NK-92 treated with Interleukin-12 subunit alpha and Interleukin-12 subunit beta, amount 100 ng/mL, for 24 hours (cell line): Measurements from ENCODE around the gene GHR.
"Not testable (repeated sequence)": the region's sequence is repeated elsewhere in the genome, so short reads cannot be mapped to it uniquely, and the experiment has no call there.

ENCODE experiments used
- DNase-seq: peaks from one replicate; lab custom pipeline; 2025; lab: John Stamatoyannopoulos, UW

Gene GHR

DNA sequence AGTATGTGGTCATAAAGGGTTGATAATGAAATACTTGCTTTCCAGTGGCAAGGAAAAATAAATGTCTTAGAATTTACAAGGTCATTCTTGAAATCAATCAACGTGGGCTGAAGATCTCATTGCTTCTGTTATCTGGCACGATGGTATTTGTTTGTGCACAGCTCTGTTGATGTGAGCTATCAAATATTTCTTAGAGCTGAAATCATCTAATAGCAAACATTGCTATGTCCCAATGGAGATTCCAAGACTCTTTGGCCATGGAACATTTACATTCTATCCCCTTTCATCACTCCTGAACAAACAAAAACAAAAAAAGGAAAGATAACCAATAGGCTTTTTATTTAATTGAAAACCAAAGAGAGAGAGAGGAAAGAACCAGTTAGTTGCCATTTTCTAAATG, 221.9 kb downstream of the GHR start:
- DNase-seq, result no peak

DNA sequence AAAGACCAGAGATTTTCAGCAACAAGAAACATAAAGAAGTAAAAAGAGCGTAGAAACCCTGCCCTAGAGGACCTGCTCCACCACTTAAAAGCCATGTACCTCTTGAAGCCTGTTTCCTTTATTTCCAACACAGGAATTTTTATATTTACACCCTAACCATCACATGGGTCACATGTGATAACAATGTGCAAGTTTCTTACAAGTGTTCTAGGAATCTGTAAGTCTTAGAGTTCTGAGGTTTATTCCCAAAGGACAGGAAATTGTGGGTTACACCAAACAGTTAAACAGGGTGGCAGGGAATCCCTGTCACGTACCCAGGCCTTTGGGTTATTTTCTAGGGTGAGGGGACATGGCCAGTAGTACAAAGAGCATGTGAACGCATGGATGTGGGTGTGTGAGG, 224.8 kb downstream of the GHR start:
- DNase-seq, result no peak

DNA sequence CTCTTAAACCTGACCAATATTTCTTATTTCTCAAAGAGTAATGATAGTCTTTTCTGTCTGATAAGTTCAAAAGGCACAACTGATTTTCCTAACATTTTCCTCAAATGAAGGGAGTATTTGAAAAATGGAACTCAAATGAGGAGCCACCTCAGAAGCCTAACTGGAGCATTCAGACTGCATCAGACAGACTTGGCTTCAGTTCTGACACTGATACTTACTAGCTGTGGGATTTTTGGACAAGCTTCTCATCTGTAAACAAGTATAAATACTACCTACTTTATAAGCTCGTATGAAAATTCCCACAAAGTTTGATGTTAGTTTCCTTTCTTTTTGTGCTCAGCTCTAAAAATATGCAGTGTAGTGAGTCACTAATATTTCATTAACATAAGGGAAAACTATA, 225.7 kb downstream of the GHR start:
- DNase-seq, result no peak

DNA sequence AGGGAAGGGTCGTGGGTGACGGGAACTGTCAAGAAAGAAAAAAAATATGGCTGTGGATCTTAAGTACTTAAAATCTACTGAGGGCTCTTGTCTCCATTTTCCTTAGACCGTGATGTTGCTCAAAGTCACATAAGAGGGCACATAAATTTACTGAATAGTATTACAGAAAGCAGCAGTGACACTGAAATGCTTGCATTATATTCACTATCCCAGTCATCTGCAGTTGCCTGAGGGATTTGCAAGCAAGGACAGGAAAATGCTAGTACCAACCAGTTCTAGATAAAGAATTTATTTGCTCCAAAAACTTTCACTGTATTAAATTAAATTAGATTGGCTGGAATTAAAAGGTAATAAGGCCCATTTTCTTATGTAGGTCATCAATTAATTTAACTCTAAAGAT, 226.8 kb downstream of the GHR start:
- DNase-seq, result no peak

GRCh38 chr5:42653705-42654104, 230.5 kb downstream of the GHR start:
- no peak for DNase-seq

- DNase-seq, result no peak
These were observed 231.4 kb downstream of the GHR start for GRCh38 chr5:42654645-42655044.

DNA sequence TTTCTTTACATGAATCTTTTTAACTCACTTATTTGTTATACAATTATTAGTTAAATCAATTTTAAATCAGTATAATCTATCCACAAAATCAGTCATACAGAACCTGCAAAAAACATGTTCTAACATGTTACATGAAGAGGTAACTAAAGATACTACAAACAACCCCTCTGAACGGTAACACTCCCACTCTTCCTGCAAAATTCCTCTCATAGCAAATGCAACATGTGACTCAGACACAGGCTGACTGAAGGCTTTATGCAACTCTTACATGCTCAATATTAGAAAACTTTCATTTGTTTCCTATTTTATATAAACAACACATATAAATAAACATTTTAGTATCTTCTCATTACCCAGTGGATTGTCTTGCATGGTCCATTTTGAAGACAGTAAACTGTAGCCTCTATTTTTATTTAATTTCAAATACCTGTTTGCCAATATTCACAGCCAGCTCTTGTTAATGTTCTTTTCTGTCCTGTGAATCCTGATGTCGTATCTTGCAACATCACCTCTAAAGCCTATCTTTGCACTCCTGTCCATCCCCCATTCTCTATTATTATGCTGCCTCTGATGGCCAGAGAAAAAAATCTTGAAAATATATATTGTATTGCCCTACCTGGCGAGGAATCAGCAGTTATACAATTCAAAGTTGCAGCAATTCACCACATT, 232.9 kb downstream of the GHR start:
- DNase-seq, result no peak

DNA sequence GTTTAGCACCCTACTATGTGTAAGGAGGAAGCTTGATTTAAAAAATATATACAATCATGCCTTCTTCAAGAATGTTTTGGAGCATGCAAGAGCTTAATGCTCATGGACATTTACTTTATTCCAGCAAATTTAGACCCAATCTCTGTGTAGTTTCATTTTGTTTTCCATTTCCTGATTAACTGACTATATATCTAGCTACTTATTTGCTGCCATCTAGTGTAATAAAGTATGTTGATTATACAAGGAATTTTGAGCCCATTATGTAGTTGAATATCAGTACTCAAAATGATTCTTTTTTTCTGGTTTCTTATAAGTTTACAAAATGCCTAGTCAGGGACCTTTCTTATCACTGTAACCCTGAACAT, 233.4 kb downstream of the GHR start:
- no peak for DNase-seq

GRCh38 chr5:42659869-42660268, 236.6 kb downstream of the GHR start:
- not testable (repeated sequence) for DNase-seq

GRCh38 chr5:42665857-42666256, 242.6 kb downstream of the GHR start:
- DNase-seq, result no peak

GRCh38 chr5:42666869-42667268, 243.6 kb downstream of the GHR start:
- DNase-seq, result no peak

- DNase-seq, result no peak
These were observed 245.0 kb downstream of the GHR start for GRCh38 chr5:42668254-42668653.

GRCh38 chr5:42672925-42673324, 249.7 kb downstream of the GHR start:
- no peak for DNase-seq

GRCh38 chr5:42675602-42676001, 252.4 kb downstream of the GHR start:
- DNase-seq, result no peak

- DNase-seq, result no peak
These were observed 253.1 kb downstream of the GHR start for GRCh38 chr5:42676362-42676761.

DNA sequence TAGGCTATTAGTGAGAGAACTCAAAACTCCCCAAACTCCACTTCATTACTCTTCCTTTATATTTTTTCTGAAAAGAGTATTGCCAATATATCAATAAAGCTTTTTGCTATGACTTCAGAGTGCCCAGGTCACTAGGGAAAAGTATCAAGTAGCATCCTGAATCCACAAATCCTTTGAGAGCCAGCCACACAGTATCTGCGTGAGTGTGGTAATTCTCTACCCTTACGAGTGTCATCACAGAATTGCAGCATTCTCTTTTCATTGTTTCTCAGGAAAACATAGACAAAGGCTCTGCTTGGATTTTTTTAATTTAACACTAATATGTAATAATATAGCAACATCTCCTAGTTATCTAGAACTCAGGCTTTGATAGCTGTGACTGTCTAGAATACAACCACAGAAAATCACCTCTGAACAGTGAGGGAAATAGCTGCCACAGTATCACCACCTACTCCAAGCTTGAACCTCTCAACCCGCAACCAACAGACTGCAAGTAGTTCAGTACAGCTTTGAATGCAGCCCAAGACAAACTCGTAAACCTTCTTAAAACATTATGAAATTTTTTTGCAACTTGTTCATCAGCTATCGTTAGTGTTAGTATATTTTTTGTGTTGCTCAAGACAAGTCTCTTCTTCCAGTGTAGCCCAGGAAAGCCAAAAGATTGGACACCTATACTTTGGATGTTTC, 254.1 kb downstream of the GHR start:
- no peak for DNase-seq

DNA sequence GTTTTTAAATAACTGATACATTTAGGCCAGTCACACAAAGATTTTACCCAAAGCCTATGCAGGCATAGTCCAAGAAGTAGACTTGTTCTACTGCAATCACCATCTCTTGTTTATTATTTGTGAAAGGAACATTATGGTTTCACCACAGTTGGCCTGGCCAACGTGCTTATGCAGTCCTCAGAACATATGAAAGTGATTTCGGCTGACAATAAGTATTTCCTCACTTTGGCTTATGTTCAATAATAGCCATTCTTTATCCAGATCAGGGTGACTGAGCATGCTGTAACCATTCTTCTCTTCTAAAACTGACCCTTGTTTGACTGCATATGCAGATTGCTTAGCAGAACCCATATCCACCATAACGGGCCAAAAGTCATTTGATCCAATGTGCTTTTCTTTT, 256.8 kb downstream of the GHR start:
- no peak for DNase-seq

GRCh38 chr5:42685078-42685477, 261.8 kb downstream of the GHR start:
- DNase-seq, result not testable (repeated sequence)

DNA sequence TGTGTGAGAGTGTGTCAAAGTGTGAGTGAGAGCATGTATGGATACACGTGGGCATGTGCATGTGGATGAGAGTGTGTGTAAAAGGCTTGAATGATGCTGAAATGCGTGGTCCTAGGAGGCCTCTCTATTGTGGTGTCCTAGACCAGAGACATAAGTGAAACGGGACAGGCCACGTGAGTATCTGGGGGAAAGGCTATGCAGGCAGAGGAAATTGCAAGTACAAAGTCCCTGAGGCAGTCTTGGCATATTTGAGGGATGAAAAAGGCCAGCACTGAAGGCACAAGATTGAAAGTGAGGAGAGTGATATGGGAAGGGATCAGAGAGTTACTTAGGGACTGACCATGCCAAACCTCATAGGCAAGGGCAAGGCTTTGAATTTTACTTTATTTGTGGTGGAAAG, 266.2 kb downstream of the GHR start:
- no peak for DNase-seq

- no peak for DNase-seq
These were observed 268.2 kb downstream of the GHR start for GRCh38 chr5:42691413-42691937.

DNA sequence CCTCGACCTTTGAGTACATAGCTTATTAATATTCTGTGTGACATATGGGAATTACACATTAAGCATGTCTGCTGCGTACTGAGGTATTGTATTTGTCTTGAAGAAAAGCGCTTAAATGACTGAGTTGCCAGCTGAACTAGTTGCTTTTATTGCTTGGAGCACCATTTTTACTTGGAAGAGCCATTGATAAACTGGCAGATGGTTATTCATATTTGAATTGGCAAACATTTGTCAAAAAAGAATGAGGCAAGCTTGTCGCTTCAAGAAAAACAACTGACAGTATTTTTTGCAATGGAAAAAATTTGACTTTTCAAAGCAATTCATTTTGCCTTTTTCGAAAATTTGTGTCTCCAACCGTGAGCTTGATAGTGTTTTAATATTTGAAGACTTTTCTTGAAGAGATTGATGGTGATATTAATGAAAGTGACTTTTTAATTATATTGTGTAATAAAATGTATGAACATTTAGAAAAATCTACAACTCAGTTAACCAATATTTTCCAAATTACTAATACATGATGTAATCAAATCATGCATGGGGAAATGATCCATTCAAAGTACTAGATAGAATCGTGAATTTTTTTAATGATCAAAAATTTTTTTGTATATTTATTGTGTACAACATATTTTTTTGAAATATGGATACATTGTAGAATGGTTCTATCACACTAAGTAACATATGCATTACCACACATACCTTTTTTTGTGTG, 278.3 kb downstream of the GHR start:
- DNase-seq, result no peak

- DNase-seq, result no peak
These were observed 280.0 kb downstream of the GHR start for GRCh38 chr5:42703238-42703637.

- DNase-seq, result no peak
These were observed 292.5 kb downstream of the GHR start for GRCh38 chr5:42715785-42716184.
